Gastrocnemius medialis (tissue), 4 donors: ENCODE results near the gene LRRC40. TPM values are rescaled to one million over a fixed set of nuclear protein-coding genes. Genes with fewer than 3 reads are reported as not detected.
"Not testable (repeated sequence)": the region's sequence is repeated elsewhere in the genome, so short reads cannot be mapped to it uniquely, and the experiment has no call there.

Source experiments
- ATAC-seq, 2 donors: fragments of 150-250 bp; one replicate each; pipeline ENCODE4 v1.9.1; 2016
- DNase-seq, 2 donors: peaks; one replicate each; pipeline ENCODE4 v3.0.0-alpha.2; 2019
- H3K27ac ChIP-seq, 4 donors: fragments of 200-600 bp; sonication (generic); 1 replicate in 1 of 4; 2 replicates in 3 of 4; pipeline ENCODE4 v1.5.1; 2016 to 2018; ENCODE audit warnings: mild to moderate bottlenecking in 2 of 4, moderate library complexity in 1 of 4
- H3K27me3 ChIP-seq, 3 donors: fragments of 200-600 bp; sonication (generic) in 2 of 3; 1 replicate in 1 of 3; 2 replicates in 2 of 3; pipeline versions ENCODE4 v1.5.1 to v1.6.0; 2016 to 2019; ENCODE audit warnings: mild to moderate bottlenecking in 1 of 3, moderate library complexity in 1 of 3
- H3K36me3 ChIP-seq, 2 donors: fragments of 200-600 bp; sonication (generic) in 1 of 2; one replicate each; pipeline ENCODE4 v1.5.1; 2017 to 2018
- H3K4me1 ChIP-seq, 2 donors: fragments of 200-600 bp; sonication (generic) in 1 of 2; one replicate each; pipeline ENCODE4 v1.5.1; 2016 to 2017; ENCODE audit warnings: mild to moderate bottlenecking in 2 of 2
- H3K4me3 ChIP-seq, 4 donors: fragments of 200-600 bp; sonication (generic) in 3 of 4; 1 replicate in 1 of 4; 2 replicates in 3 of 4; pipeline ENCODE4 v1.5.1; 2016 to 2019; ENCODE audit warnings: mild to moderate bottlenecking in 2 of 4
- H3K9me3 ChIP-seq, 3 donors: fragments of 200-600 bp; sonication (generic) in 2 of 3; 1 replicate in 1 of 3; 2 replicates in 2 of 3; pipeline ENCODE4 v1.5.1; 2016 to 2019
- CTCF ChIP-seq, 5 experiments: fragments of 450-650 bp in 3 of 5; fragments of 200-600 bp in 2 of 5; sonication (generic) in 2 of 5; IDR thresholded peaks in 4 of 5; conservative IDR thresholded peaks in 1 of 5; 1 replicate in 4 of 5; 2 replicates in 1 of 5; pipeline ENCODE4 v1.5.1; 2016 to 2019; ENCODE audit warnings: antibody characterized with exemption in 5 of 5, mild to moderate bottlenecking in 3 of 5, moderate library complexity in 3 of 5
- POLR2A ChIP-seq, 2 donors: fragments of 450-650 bp; IDR thresholded peaks; one replicate each; pipeline ENCODE4 v1.6.1; 2017; ENCODE audit warnings: antibody characterized with exemption in 2 of 2, mild to moderate bottlenecking in 2 of 2, moderate library complexity in 2 of 2
- in situ Hi-C, 4 donors: fragments of 200-750 bp; cut with MboI; loops; one replicate each; pipeline versions ENCODE4 v1.15.0 to v1.8.0; 2017; ENCODE audit warnings: low sequenced_read_pairs in 4 of 4
- intact Hi-C: fragments of 100-400 bp; cut with DNase I; formaldehyde crosslinking; loops from one replicate; pipeline ENCODE4 v1.15.1; 2023; ENCODE audit warnings: low total_unique reads
- total RNA-seq, 4 donors: library from RNA; depleted of rRNA; stranded (reverse); fragments of >200 nt; gene quantifications; one replicate each; pipeline versions ENCODE4 v1.1.0 to v1.2.3, GENCODE V29; 2016

The LRRC40 gene
- total RNA-seq, 4 donors from 2014 or later: 6.5 to 10.5 (median 9.3) TPM

GRCh38 chr1:70207492-70207891, 2.1 kb upstream of the LRRC40 start:
- Histone ChIP-seq H3K27me3 (no peaks in the 10 kb centered on the region), H3K9me3 (no peaks in the 10 kb centered on the region), H3K36me3 (peaks cover 0 to 12% of the 10 kb centered on the region in 2 donors), H3K27ac (peak overlapping the region in 3 of 4 donors; percentile 90 to 95 (median 94)), H3K4me1 (peaks cover 55 to 60% of the 10 kb centered on the region in 2 donors), H3K4me3 (no peak overlapping the region)
- DNase-seq (no peak), ATAC-seq (no peak)
- in situ Hi-C loops (loop anchor here in 1 of 4 donors (10.0 kb wide), 1 partner anchor 207 kb away; the partner anchor contains the start of gene CTH), intact Hi-C loops (loop anchor here (5.0 kb wide), 1 partner anchor 145 kb away; the partner anchor contains the start of gene ANKRD13C)
- TF ChIP-seq POLR2A (IDR thresholded peaks at IDR 0.05) (no peak), CTCF (IDR thresholded peaks at IDR 0.05 in 4 of 5, conservative IDR thresholded peaks at IDR 0.05 in 1 of 5) (no peak)

GRCh38 chr1:70206833-70207232, 1.5 kb upstream of the LRRC40 start:
- DNase-seq, H3K9me3 ChIP-seq, H3K27me3 ChIP-seq, H3K36me3 ChIP-seq, ATAC-seq: not testable (repeated sequence)
- Histone ChIP-seq H3K4me1 (peaks cover 60% of the 10 kb centered on the region in 2 donors), H3K27ac (peak overlapping the region; percentile 88 to 95 (median 92)), H3K4me3 (peak overlapping the region; percentile 71 to 92 (median 82))
- intact Hi-C loops (loop anchor here (5.0 kb wide), 1 partner anchor 145 kb away; the partner anchor contains the start of gene ANKRD13C), in situ Hi-C loops (loop anchor here in 1 of 4 donors (10.0 kb wide), 1 partner anchor 208 kb away; the partner anchor contains the start of gene CTH)

GRCh38 chr1:70205071-70205433, 327 bp downstream of the LRRC40 start:
- Histone ChIP-seq H3K36me3 (peaks cover 0 to 8% of the 10 kb centered on the region in 2 donors), H3K9me3 (no peaks in the 10 kb centered on the region), H3K27ac (peak overlapping the region; percentile 88 to 95 (median 92)), H3K4me3 (peak overlapping the region; percentile 71 to 92 (median 82)), H3K4me1 (peaks cover 48 to 54% of the 10 kb centered on the region in 2 donors), H3K27me3 (no peaks in the 10 kb centered on the region)
- TF ChIP-seq POLR2A (IDR thresholded peaks at IDR 0.05): no peak
- TF ChIP-seq CTCF (IDR thresholded peaks at IDR 0.05 in 4 of 5, conservative IDR thresholded peaks at IDR 0.05 in 1 of 5): no peak
- DNase-seq (no peak), ATAC-seq (peak; percentile 25 to 26)
- intact Hi-C loops (loop anchor here (1.0 to 5.0 kb wide), 4 partner anchors 16 to 876 kb away; partner anchors contain the start of genes ANKRD13C, CTH, SRSF11 and ZRANB2), in situ Hi-C loops (loop anchor here in 1 of 4 donors (10.0 kb wide), 1 partner anchor 210 kb away; the partner anchor contains the start of gene CTH)

- Histone ChIP-seq H3K27me3 (no peaks in the 10 kb centered on the region), H3K4me3 (peak overlapping the region; percentile 71 to 92 (median 82)), H3K9me3 (no peaks in the 10 kb centered on the region), H3K4me1 (peaks cover 45 to 53% of the 10 kb centered on the region in 2 donors), H3K27ac (peak overlapping the region; percentile 88 to 95 (median 92)), H3K36me3 (peaks cover 0 to 8% of the 10 kb centered on the region in 2 donors)
- DNase-seq (no peak), ATAC-seq (no peak)
- in situ Hi-C loops (loop anchor here in 1 of 4 donors (10.0 kb wide), 1 partner anchor 210 kb away; the partner anchor contains the start of gene CTH), intact Hi-C loops (loop anchor here (2.0 kb wide), 1 partner anchor 206 kb away; the partner anchor contains the start of gene CTH)
- TF ChIP-seq POLR2A (IDR thresholded peaks at IDR 0.05): no peak
These were observed 779 bp downstream of the LRRC40 start for GRCh38 chr1:70204600-70204999.

GRCh38 chr1:70204139-70204538, 1.2 kb downstream of the LRRC40 start:
- peaks cover 0 to 8% of the 10 kb centered on the region in 2 donors for H3K36me3 ChIP-seq
- intact Hi-C loops (loop anchor here (2.0 kb wide), 1 partner anchor 207 kb away; the partner anchor contains the start of gene CTH), in situ Hi-C loops (loop anchor here in 1 of 4 donors (10.0 kb wide), 1 partner anchor 211 kb away; the partner anchor contains the start of gene CTH)
- H3K27ac ChIP-seq: no peak overlapping the region
- ATAC-seq: no peak
- peaks cover 43 to 49% of the 10 kb centered on the region in 2 donors for H3K4me1 ChIP-seq
- no peaks in the 10 kb centered on the region for H3K27me3 ChIP-seq
- DNase-seq: no peak
- TF ChIP-seq CTCF (IDR thresholded peaks at IDR 0.05 in 4 of 5, conservative IDR thresholded peaks at IDR 0.05 in 1 of 5) (no peak), POLR2A (IDR thresholded peaks at IDR 0.05) (no peak)
- no peaks in the 10 kb centered on the region for H3K9me3 ChIP-seq
- H3K4me3 ChIP-seq: peak overlapping the region in 3 of 4 donors; percentile 71 to 92 (median 86)
